Right lobe of liver (tissue), 6 donors: ENCODE measurements around the gene TMEM253. TPM values are rescaled to one million over a fixed set of nuclear protein-coding genes. Genes with fewer than 3 reads are reported as not detected.

Experiments
- ATAC-seq, 4 donors: fragments of 200-7000 bp; cut with Tn5 transposase; one replicate each; pipeline ENCODE4 v1.9.1; 2020; ENCODE audit warnings: mild to moderate bottlenecking in 4 of 4, moderate library complexity in 4 of 4
- DNase-seq, 3 donors: peaks; one replicate each; pipeline ENCODE4 v3.0.0-alpha.2; 2020
- H3K27ac ChIP-seq, 3 donors: fragments of 200-600 bp; one replicate each; pipeline ENCODE4 v1.8.0; 2022
- H3K27me3 ChIP-seq, 2 donors: fragments of 200-600 bp; one replicate each; pipeline ENCODE4 v1.8.0; 2022
- H3K36me3 ChIP-seq, 4 donors: fragments of 200-600 bp; sonication (generic) in 1 of 4; one replicate each; pipeline versions ENCODE4 v1.5.1 to v1.8.0; 2017 to 2022; ENCODE audit warnings: control low read depth in 1 of 4
- H3K4me1 ChIP-seq, 4 donors: fragments of 200-600 bp; sonication (generic) in 1 of 4; one replicate each; pipeline versions ENCODE4 v1.5.1 to v1.8.0; 2017 to 2022; ENCODE audit warnings: control low read depth in 1 of 4
- H3K4me3 ChIP-seq, 3 donors: fragments of 200-600 bp; one replicate each; pipeline ENCODE4 v1.8.0; 2022
- H3K9me3 ChIP-seq, 4 donors: fragments of 200-600 bp; sonication (generic) in 1 of 4; one replicate each; pipeline versions ENCODE4 v1.5.1 to v1.8.0; 2017 to 2022; ENCODE audit warnings: control low read depth in 1 of 4
- CTCF ChIP-seq, 4 donors: fragments of 200-600 bp in 3 of 4; fragments of 450-650 bp in 1 of 4; IDR thresholded peaks; one replicate each; pipeline versions ENCODE4 v1.5.1 to v1.8.0; 2016 to 2022; ENCODE audit warnings: antibody characterized with exemption in 4 of 4, mild to moderate bottlenecking in 2 of 4
- POLR2A ChIP-seq: fragments of 450-650 bp; IDR thresholded peaks from one replicate; pipeline ENCODE4 v1.6.1; 2017; ENCODE audit warnings: antibody characterized with exemption, mild to moderate bottlenecking
- WGBS: methylation state at CpG from one replicate; pipeline ENCODE4 v1.1.6; 2018; ENCODE audit warnings: low coverage, low lambda C conversion rate; ENCODE audit not compliant: insufficient coverage; ENCODE audit errors: missing lambda C conversion rate; 5-methylcytosine and 5-hydroxymethylcytosine counted together
- intact Hi-C, 2 donors: fragments of 100-400 bp; cut with DNase I; formaldehyde crosslinking; loops; one replicate each; pipeline versions ENCODE4 v1.11.2 to v1.14.1; 2022
- total RNA-seq, 6 experiments: library from RNA; depleted of rRNA in 2 of 6; stranded (reverse); fragments of >200 nt in 2 of 6; fragmentation: NEBNext Ultra II Directional in 3 of 6; extraction: Animal tissue kit (Norgen Biotek cat#: 25700) in 3 of 6; gene quantifications; one replicate each; pipeline versions ENCODE4 v1.1.0 to v1.2.4, GENCODE V29; 2016 to 2023
- donor health status: DM: no; HTN: yes; CAD: no.
- donor health status: DM: no; HTN: no; CAD: no.
- donor health status: DM: no; HTN: no; CAD: no.
- donor health status: DM: no; HTN: yes; CAD: no.
- donor health status: DM: no; HTN: yes; CAD: no.

The TMEM253 gene
- total RNA-seq, 6 experiments from 2014 or later: 0.20 to 1.2 (median 0.38) TPM; not detected in 2

DNA sequence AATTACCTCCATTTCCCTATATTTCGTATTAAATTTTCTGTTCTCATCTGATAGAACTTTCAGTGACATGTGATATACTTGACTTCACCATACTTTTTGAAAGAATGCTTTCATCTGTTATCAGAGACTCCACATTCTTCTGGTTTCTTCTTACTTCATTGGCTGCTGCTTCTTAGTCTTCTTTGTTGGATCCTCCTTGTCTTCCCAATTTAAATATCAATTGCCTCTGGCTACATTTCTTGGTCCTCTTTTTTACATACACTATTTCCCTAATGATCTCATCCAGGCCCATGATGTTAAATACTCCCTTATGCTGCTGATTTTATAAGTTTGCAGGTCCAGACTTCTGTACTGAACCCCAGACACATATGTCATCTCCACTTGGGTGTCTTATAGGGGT lies 33.0 kb downstream of the TMEM253 start:
- no peaks in the 10 kb centered on the region for H3K27me3 ChIP-seq
- TF ChIP-seq CTCF (IDR thresholded peaks at IDR 0.05) (no peak), POLR2A (no peak)
- H3K9me3 ChIP-seq: no peaks in the 10 kb centered on the region
- no peak overlapping the region for H3K4me3 ChIP-seq
- intact Hi-C loops: no loop called here
- 42% methylated on average over 1 of the region's 1 CpG for WGBS
- ATAC-seq (no peak), DNase-seq (no peak)
- H3K27ac ChIP-seq: no peak overlapping the region
- no peaks in the 10 kb centered on the region for H3K36me3 ChIP-seq
- H3K4me1 ChIP-seq: no peaks in the 10 kb centered on the region

GRCh38 chr14:21136024-21136423 lies 35.2 kb downstream of the TMEM253 start:
- 5% methylated on average over 1 of the region's 1 CpG for WGBS
- DNase-seq: no peak
- intact Hi-C loops: no loop called here
- Histone ChIP-seq H3K4me1 (no peaks in the 10 kb centered on the region), H3K36me3 (no peaks in the 10 kb centered on the region), H3K27me3 (no peaks in the 10 kb centered on the region), H3K4me3 (no peak overlapping the region), H3K9me3 (no peaks in the 10 kb centered on the region), H3K27ac (no peak overlapping the region)
- no peak for TF ChIP-seq POLR2A
- TF ChIP-seq CTCF (IDR thresholded peaks at IDR 0.05): peak; percentile 49 to 67 (median 62)
- peak in 1 of 4 donors; percentile 46 for ATAC-seq

- H3K27me3 ChIP-seq: no peaks in the 10 kb centered on the region
- DNase-seq (no peak), ATAC-seq (no peak)
Measured at GRCh38 chr14:21142357-21142756, 41.5 kb downstream of the TMEM253 start.

DNA sequence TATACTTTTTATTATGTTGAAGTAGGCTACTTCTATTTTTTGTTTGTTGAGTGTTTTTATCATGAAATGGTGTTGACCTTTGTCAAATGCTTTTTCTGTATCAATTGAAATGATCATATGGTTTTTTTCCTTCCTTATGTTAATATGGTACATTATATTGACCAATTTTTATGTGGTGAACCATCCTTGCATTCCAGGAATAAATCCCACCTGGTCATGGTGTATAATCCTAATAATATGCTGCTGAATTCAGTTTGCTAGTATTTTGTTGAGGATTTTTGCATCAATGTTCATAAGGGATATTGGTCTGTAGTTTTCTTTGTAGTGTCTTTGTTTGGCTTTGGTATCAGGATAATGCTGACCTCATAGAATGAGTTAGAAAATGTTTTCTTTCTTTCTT lies 44.6 kb downstream of the TMEM253 start:
- H3K4me3 ChIP-seq: no peak overlapping the region
- DNase-seq: no peak
- H3K4me1 ChIP-seq: no peaks in the 10 kb centered on the region
- peaks cover 0 to 3% (median 0%) of the 10 kb centered on the region in 4 donors for H3K9me3 ChIP-seq
- no peak overlapping the region for H3K27ac ChIP-seq
- TF ChIP-seq CTCF (IDR thresholded peaks at IDR 0.05) (no peak), POLR2A (no peak)
- intact Hi-C loops: no loop called here
- no peaks in the 10 kb centered on the region for H3K36me3 ChIP-seq
- ATAC-seq: no peak
- no peaks in the 10 kb centered on the region for H3K27me3 ChIP-seq

More at GRCh38 chr14:21142357-21142756, 41.5 kb downstream of the TMEM253 start:
- no peaks in the 10 kb centered on the region for H3K4me1 ChIP-seq
- intact Hi-C loops: no loop called here
- H3K27ac ChIP-seq: no peak overlapping the region
- TF ChIP-seq CTCF (IDR thresholded peaks at IDR 0.05): no peak
- no peak for TF ChIP-seq POLR2A
- no peak overlapping the region for H3K4me3 ChIP-seq
- WGBS: 86% methylated on average over 1 of the region's 1 CpG
- no peaks in the 10 kb centered on the region for H3K36me3 ChIP-seq
- peaks cover 0 to 3% (median 0%) of the 10 kb centered on the region in 4 donors for H3K9me3 ChIP-seq
